ENCODE results near the gene MUC5B. TPM values are rescaled to one million over a fixed set of nuclear protein-coding genes. Genes with fewer than 3 reads are reported as not detected.

The MUC5B gene
- total RNA-seq, 1 experiment from 2014 or later: 2.1 TPM

GRCh38 chr11:1257366-1257765 lies 34.5 kb downstream of the MUC5B start:
- no peaks in the 10 kb centered on the region for H3K36me3 ChIP-seq (ENCODE audit: low read depth)
- H4K20me1 ChIP-seq (ENCODE audit: insufficient read depth): no peaks in the 10 kb centered on the region
- no peak overlapping the region for H3K27ac ChIP-seq
- no peaks in the 10 kb centered on the region for H3K27me3 ChIP-seq (ENCODE audit: insufficient read depth, low read depth)
- H3F3A ChIP-seq (ENCODE audit: insufficient read depth, low read depth): no peaks in the 10 kb centered on the region
- H3K9me3 ChIP-seq (ENCODE audit: insufficient read depth, low read depth): no peaks in the 10 kb centered on the region
- H3K79me2 ChIP-seq (ENCODE audit: low read depth): no peaks in the 10 kb centered on the region
- TF ChIP-seq, protein P1, sequence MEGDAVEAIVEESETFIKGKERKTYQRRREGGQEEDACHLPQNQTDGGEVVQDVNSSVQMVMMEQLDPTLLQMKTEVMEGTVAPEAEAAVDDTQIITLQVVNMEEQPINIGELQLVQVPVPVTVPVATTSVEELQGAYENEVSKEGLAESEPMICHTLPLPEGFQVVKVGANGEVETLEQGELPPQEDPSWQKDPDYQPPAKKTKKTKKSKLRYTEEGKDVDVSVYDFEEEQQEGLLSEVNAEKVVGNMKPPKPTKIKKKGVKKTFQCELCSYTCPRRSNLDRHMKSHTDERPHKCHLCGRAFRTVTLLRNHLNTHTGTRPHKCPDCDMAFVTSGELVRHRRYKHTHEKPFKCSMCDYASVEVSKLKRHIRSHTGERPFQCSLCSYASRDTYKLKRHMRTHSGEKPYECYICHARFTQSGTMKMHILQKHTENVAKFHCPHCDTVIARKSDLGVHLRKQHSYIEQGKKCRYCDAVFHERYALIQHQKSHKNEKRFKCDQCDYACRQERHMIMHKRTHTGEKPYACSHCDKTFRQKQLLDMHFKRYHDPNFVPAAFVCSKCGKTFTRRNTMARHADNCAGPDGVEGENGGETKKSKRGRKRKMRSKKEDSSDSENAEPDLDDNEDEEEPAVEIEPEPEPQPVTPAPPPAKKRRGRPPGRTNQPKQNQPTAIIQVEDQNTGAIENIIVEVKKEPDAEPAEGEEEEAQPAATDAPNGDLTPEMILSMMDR (conservative IDR thresholded peaks at IDR 0.05): no peak
- no peak for TF ChIP-seq EZH2 (IDR thresholded peaks at IDR 0.05; ENCODE audit: low read depth)
- DNase-seq: no peak
- CTCF ChIA-PET: no interaction called here
- BruUV-seq (replicated peaks): no TSS peak
- no peaks in the 10 kb centered on the region for H3K9me2 ChIP-seq (ENCODE audit: insufficient read depth)
- no peak overlapping the region for H3K4me3 ChIP-seq
- peaks cover 6% of the 10 kb centered on the region for H3K4me1 ChIP-seq (replicated peaks; ENCODE audit: insufficient read depth)
- no peak overlapping the region for H2AFZ ChIP-seq
- intact Hi-C loops (cut with micrococcal nuclease; ENCODE audit: unreplicated experiment): no loop called here
- POLR2A ChIA-PET (ENCODE audit: unreplicated experiment): no interaction called here
- no peak overlapping the region for H3K4me2 ChIP-seq

DNA sequence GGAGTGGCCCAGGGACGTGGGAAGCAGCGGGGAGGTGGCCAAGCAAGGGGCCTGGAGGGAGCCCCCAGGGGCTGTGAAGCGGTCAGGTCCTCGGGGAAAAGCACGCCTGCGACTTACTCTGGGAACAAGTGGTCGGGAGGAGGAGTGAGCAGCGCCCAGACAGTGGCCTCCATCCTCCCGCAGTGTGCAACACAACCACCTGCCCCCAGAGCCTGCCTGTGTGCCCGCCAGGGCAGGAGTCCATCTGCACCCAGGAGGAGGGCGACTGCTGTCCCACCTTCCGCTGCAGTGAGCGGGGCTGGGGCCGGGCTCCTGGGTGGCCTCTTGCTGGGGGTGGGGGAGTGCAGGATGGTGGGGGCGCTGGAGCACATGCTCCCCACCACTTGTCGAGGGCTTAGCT lies 35.0 kb downstream of the MUC5B start:
- no peak for DNase-seq
- intact Hi-C loops (cut with micrococcal nuclease; ENCODE audit: unreplicated experiment): no loop called here
- no peak overlapping the region for H3K27ac ChIP-seq
- no peaks in the 10 kb centered on the region for H3K9me3 ChIP-seq (ENCODE audit: insufficient read depth, low read depth)
- H4K20me1 ChIP-seq (ENCODE audit: insufficient read depth): no peaks in the 10 kb centered on the region
- CTCF ChIA-PET: no interaction called here
- H3K4me2 ChIP-seq: no peak overlapping the region
- no peak overlapping the region for H3K4me3 ChIP-seq
- H3F3A ChIP-seq (ENCODE audit: insufficient read depth, low read depth): no peaks in the 10 kb centered on the region
- H3K79me2 ChIP-seq (ENCODE audit: low read depth): no peaks in the 10 kb centered on the region
- H3K9me2 ChIP-seq (ENCODE audit: insufficient read depth): no peaks in the 10 kb centered on the region
- no peaks in the 10 kb centered on the region for H3K36me3 ChIP-seq (ENCODE audit: low read depth)
- POLR2A ChIA-PET (ENCODE audit: unreplicated experiment): interaction anchor here (0.6 kb wide), 1 partner anchor 71 kb away, joined by 9 read pairs; no protein-coding TSS in a partner anchor
- TF ChIP-seq EZH2 (IDR thresholded peaks at IDR 0.05; ENCODE audit: low read depth): no peak
- TF ChIP-seq, protein P1 (conservative IDR thresholded peaks at IDR 0.05): no peak
- BruUV-seq (replicated peaks): no TSS peak
- H3K27me3 ChIP-seq (ENCODE audit: insufficient read depth, low read depth): no peaks in the 10 kb centered on the region
- H2AFZ ChIP-seq: no peak overlapping the region
- H3K4me1 ChIP-seq (replicated peaks; ENCODE audit: insufficient read depth): peaks cover 6% of the 10 kb centered on the region

DNA sequence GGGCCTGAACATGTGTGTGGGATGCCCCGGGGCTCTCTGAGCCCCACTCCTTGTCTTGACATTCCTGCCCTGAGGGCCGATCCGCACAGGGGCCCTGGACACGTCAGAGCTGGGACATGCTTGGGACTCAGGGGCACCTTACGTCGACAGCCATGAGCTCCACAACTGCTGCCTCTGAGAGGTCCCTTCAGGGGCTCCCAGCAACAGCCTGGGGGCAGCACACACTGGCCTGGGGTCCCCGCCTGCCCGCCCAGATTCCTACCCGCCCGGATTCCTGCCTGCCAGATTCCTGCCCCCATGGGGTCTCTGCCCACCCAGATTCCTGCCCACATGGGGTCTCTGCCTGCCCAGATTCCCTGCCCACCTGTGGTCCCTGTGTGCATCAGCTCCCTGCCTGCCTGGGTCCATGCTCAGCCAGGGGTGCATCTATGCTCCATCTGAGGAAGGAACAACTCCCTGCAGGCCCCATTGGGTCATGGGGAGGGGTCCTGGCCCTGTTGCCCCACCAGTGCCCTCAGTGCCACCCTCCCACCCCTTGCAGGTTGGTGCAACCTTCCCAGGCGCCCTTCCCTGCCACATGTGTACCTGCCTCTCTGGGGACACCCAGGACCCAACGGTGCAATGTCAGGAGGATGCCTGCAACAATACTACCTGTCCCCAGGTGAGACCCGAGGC lies 35.7 kb downstream of the MUC5B start:
- Histone ChIP-seq H3K79me2 (ENCODE audit: low read depth) (no peaks in the 10 kb centered on the region), H3F3A (ENCODE audit: insufficient read depth, low read depth) (0 out of 2 replicates have a peak, but pooled peaks cover 1% of the 10 kb centered on the region), H3K36me3 (ENCODE audit: low read depth) (no peaks in the 10 kb centered on the region), H3K9me2 (ENCODE audit: insufficient read depth) (no peaks in the 10 kb centered on the region), H3K27ac (no peak overlapping the region), H4K20me1 (ENCODE audit: insufficient read depth) (no peaks in the 10 kb centered on the region), H2AFZ (no peak overlapping the region), H3K9me3 (ENCODE audit: insufficient read depth, low read depth) (no peaks in the 10 kb centered on the region), H3K4me2 (no peak overlapping the region), H3K4me1 (replicated peaks; ENCODE audit: insufficient read depth) (peaks cover 6% of the 10 kb centered on the region), H3K27me3 (ENCODE audit: insufficient read depth, low read depth) (no peaks in the 10 kb centered on the region), H3K4me3 (no peak overlapping the region)
- ChIA-PET POLR2A (ENCODE audit: unreplicated experiment) (interaction anchor here (0.6 kb wide), 1 partner anchor 71 kb away, joined by 9 read pairs; no protein-coding TSS in a partner anchor), CTCF (no interaction called here)
- intact Hi-C loops (cut with micrococcal nuclease; ENCODE audit: unreplicated experiment): no loop called here
- peak in 1 of 2 experiments; percentile 26 for DNase-seq
- TF ChIP-seq, protein P1 (conservative IDR thresholded peaks at IDR 0.05): no peak
- no peak for TF ChIP-seq EZH2 (IDR thresholded peaks at IDR 0.05; ENCODE audit: low read depth)
- BruUV-seq (replicated peaks): no TSS peak

Data from PC-9 (cell line).